HG03575 (cell line): Measurements from ENCODE around the gene TEX13B.
"Not testable (repeated sequence)": the region's sequence is repeated elsewhere in the genome, so short reads cannot be mapped to it uniquely, and the experiment has no call there.

Experiments used
- ATAC-seq: cut with Tn5 transposase; IDR thresholded peaks from one replicate; pipeline ENCODE4 v1.9.1; 2021; ENCODE audit not compliant: unreplicated experiment, insufficient number of reproducible peaks, low FRiP score; ENCODE audit errors: extremely low read depth

TEX13B gene

GRCh38 chrX:107955337-107955736 is 26.8 kb downstream of the TEX13B start:
- ATAC-seq, result not testable (repeated sequence)

GRCh38 chrX:107940095-107940494 is 42.1 kb downstream of the TEX13B start:
- no peak for ATAC-seq

GRCh38 chrX:107936434-107936730 is 45.8 kb downstream of the TEX13B start:
- ATAC-seq, result no peak

- no peak for ATAC-seq
These were observed 46.3 kb downstream of the TEX13B start for GRCh38 chrX:107935664-107936433.

GRCh38 chrX:107935200-107935599 is 47.0 kb downstream of the TEX13B start:
- ATAC-seq, result no peak

- no peak for ATAC-seq
These were observed 47.9 kb downstream of the TEX13B start for GRCh38 chrX:107934262-107934661.
